Endothelial cell of umbilical vein (primary cell): ENCODE data around the gene CEP85. TPM values are rescaled to one million over a fixed set of nuclear protein-coding genes. Genes with fewer than 3 reads are reported as not detected.
A peak's percentile ranks its signal among the peaks of the same experiment; 100 is the strongest.
"Not testable (repeated sequence)": the region's sequence is repeated elsewhere in the genome, so short reads cannot be mapped to it uniquely, and the experiment has no call there.

Experiments
- BruUV-seq: library from RNA; stranded (reverse); fragments of 400-500 nt; replicated peaks from 2 replicates; lab custom pipeline; 2021; lab: Mats Ljungman, UMichigan
- CTCF ChIA-PET: fragments of 300-600, 350-600 bp; sonication (Branson Sonifier 250); formaldehyde crosslinking; loops from one replicate; lab custom pipeline; 2021; ENCODE audit warnings: antibody characterized with exemption, inconsistent platforms; lab: Charles Lee
- POLR2A ChIA-PET: fragments of 300-600, 350-600 bp; sonication (Branson Sonifier 250); formaldehyde crosslinking; loops from one replicate; lab custom pipeline; 2021; ENCODE audit warnings: antibody characterized with exemption, inconsistent platforms; lab: Charles Lee
- DNase-seq: peaks from one replicate; pipeline ENCODE4 v3.0.0-alpha.2; 2011; ENCODE audit warnings: low read depth, low spot score
- FAIRE-seq: peaks from 2 replicates; lab custom pipeline; 2011; peaks lifted over from hg19 to GRCh38; lab: Jason Lieb, UNC
- H2AFZ ChIP-seq: 2 replicates; pipeline ENCODE4 v1.6.0; 2012; ENCODE audit warnings: low read depth, low read length, control low read depth, inconsistent platforms
- H3K27ac ChIP-seq: 2 replicates; pipeline ENCODE4 v1.5.1; 2011; ENCODE audit warnings: low read depth, mild to moderate bottlenecking, control low read depth, low read length, moderate library complexity; ENCODE audit not compliant: insufficient read depth
- H3K27me3 ChIP-seq, 2 experiments: 2 replicates each; pipeline versions ENCODE4 v1.6.0 to v1.6.1; 2011; ENCODE audit warnings: low read length in 2 of 2, mixed read lengths in 1 of 2; ENCODE audit not compliant: control insufficient read depth in 2 of 2, insufficient read depth in 2 of 2
- H3K36me3 ChIP-seq, 2 experiments: 2 replicates in 1 of 2; 3 replicates in 1 of 2; pipeline ENCODE4 v1.5.1; 2011; ENCODE audit warnings: low read length in 2 of 2, mild to moderate bottlenecking in 1 of 2, moderate library complexity in 1 of 2; ENCODE audit not compliant: control insufficient read depth in 2 of 2, insufficient read depth in 2 of 2; ENCODE audit errors: extremely low read depth in 1 of 2
- H3K4me1 ChIP-seq: 3 replicates; pipeline ENCODE4 v1.5.1; 2011; ENCODE audit warnings: mild to moderate bottlenecking, low read length; ENCODE audit not compliant: control insufficient read depth, insufficient read depth; ENCODE audit errors: extremely low read depth
- H3K4me2 ChIP-seq: 2 replicates; pipeline ENCODE4 v1.6.1; 2011; ENCODE audit warnings: low read length, control low read depth, mixed read lengths; ENCODE audit not compliant: insufficient read depth
- H3K4me3 ChIP-seq, 3 experiments: fragments of 200-600 bp in 1 of 3; sonication (generic), shearing (Covaris generic) in 1 of 3; replicated peaks in 1 of 3; 2 replicates each; pipeline ENCODE4 v1.5.1; 2011 to 2016; ENCODE audit warnings: control low read depth in 3 of 3, low read length in 3 of 3, mild to moderate bottlenecking in 2 of 3, inconsistent platforms in 1 of 3, low read depth in 1 of 3, moderate library complexity in 1 of 3; ENCODE audit not compliant: insufficient read depth in 1 of 3
- H3K79me2 ChIP-seq: 2 replicates; pipeline ENCODE4 v1.6.0; 2012; ENCODE audit warnings: low read length, inconsistent platforms; ENCODE audit not compliant: control insufficient read depth, insufficient read depth
- H3K9ac ChIP-seq: replicated peaks from 2 replicates; pipeline ENCODE3; 2011; ENCODE audit warnings: low read length, control low read depth; ENCODE audit not compliant: insufficient read depth; ENCODE audit errors: extremely low read depth
- H3K9me1 ChIP-seq: replicated peaks from 3 replicates; pipeline ENCODE4 v1.6.0; 2011; ENCODE audit warnings: mild to moderate bottlenecking, low read length; ENCODE audit not compliant: control insufficient read depth, insufficient read depth; ENCODE audit errors: extremely low read depth
- H3K9me3 ChIP-seq: replicated peaks from 2 replicates; pipeline ENCODE4 v1.5.1; 2012; ENCODE audit warnings: low read length, inconsistent platforms; ENCODE audit not compliant: control insufficient read depth, insufficient read depth
- H4K20me1 ChIP-seq: replicated peaks from 2 replicates; pipeline ENCODE3; 2011; ENCODE audit warnings: mild to moderate bottlenecking, low read length; ENCODE audit not compliant: control insufficient read depth, insufficient read depth; ENCODE audit errors: extremely low read depth
- EZH2 ChIP-seq: IDR thresholded peaks from 2 replicates; pipeline ENCODE4 v1.6.1; 2012; ENCODE audit warnings: borderline replicate concordance, low read depth, mild to moderate bottlenecking, moderate library complexity, low read length, inconsistent platforms; ENCODE audit not compliant: severe bottlenecking
- FOS ChIP-seq: IDR thresholded peaks from 2 replicates; pipeline ENCODE4 v1.6.1; 2011; ENCODE audit warnings: mild to moderate bottlenecking, low read length, moderate library complexity, borderline replicate concordance; ENCODE audit not compliant: insufficient read depth
- GATA2 ChIP-seq: IDR thresholded peaks from 2 replicates; pipeline ENCODE4 v1.7.0; 2011; ENCODE audit warnings: low read depth, mild to moderate bottlenecking, moderate library complexity, mixed read lengths, low read length; ENCODE audit not compliant: insufficient read length, insufficient read depth
- MYC ChIP-seq: IDR thresholded peaks from one replicate; pipeline ENCODE4 v1.6.1; 2011; ENCODE audit warnings: mild to moderate bottlenecking, low read depth, low read length
- POLR2AphosphoS5 ChIP-seq: IDR thresholded peaks from 2 replicates; pipeline ENCODE4 v1.6.1; 2012; ENCODE audit warnings: low read depth, mild to moderate bottlenecking, control low read depth, low read length, moderate library complexity; ENCODE audit not compliant: insufficient read depth
- dilution Hi-C: fragments of 300-500 bp; cut with MboI; formaldehyde crosslinking; loops from one replicate; pipeline ENCODE4 v1.15.0; 2019; ENCODE audit warnings: low sequenced_read_pairs; ENCODE audit not compliant: extremely low pct_ligation_motif_present
- intact Hi-C: fragments of 100-400 bp; cut with micrococcal nuclease; formaldehyde crosslinking; loops from one replicate; pipeline ENCODE4 v1.10.0; 2022
- polyA plus RNA-seq, 4 experiments: library from polyadenylated mRNA; depleted of rRNA in 3 of 4; stranded (reverse) in 3 of 4; unstranded in 1 of 4; fragments of >200 nt; gene quantifications; 2 replicates each; pipeline versions ENCODE4 v1.2.1 to v1.2.3, GENCODE V29; 2011 to 2012; ENCODE audit warnings: missing spikeins in 1 of 4
- total RNA-seq: library from RNA; stranded (reverse); gene quantifications from 2 replicates; pipeline ENCODE4 v1.2.3, GENCODE V29; 2021
- TF ChIP-seq, protein P1 (sequence below), 2 donors: IDR thresholded peaks; 1 replicate in 1 of 2; 2 replicates in 1 of 2; pipeline ENCODE4 v1.5.1; 2011; ENCODE audit warnings: low read length in 2 of 2, mild to moderate bottlenecking in 2 of 2, moderate library complexity in 2 of 2, control low read depth in 1 of 2, inconsistent platforms in 1 of 2, low read depth in 1 of 2; ENCODE audit not compliant: insufficient read depth in 1 of 2; ENCODE audit errors: extremely low read depth in 1 of 2

Gene CEP85
- total and polyA plus RNA-seq, 2 donors (not counting 3 experiments of a cell fraction or from before 2014, with no cell fraction given): 15.2 to 17.8 TPM

- no peak overlapping the region for H3K9ac ChIP-seq
- intact Hi-C loops: no loop called here
- H3K79me2 ChIP-seq: no peaks in the 10 kb centered on the region
- no peaks in the 10 kb centered on the region for H3K9me1 ChIP-seq
- no peak overlapping the region for H3K27ac ChIP-seq
- no peaks in the 10 kb centered on the region for H4K20me1 ChIP-seq
- H3K9me3 ChIP-seq: no peaks in the 10 kb centered on the region
- CTCF ChIA-PET: interaction anchor here (1.0 to 2.8 kb wide), 7 partner anchors 11 to 162 kb away, joined by 3 to 17 read pairs (median 5); partner anchors contain the start of gene SH3BGRL3
- no peaks in the 10 kb centered on the region for H3K27me3 ChIP-seq
- H3K36me3 ChIP-seq: no peaks in the 10 kb centered on the region
- TF ChIP-seq, protein P1, sequence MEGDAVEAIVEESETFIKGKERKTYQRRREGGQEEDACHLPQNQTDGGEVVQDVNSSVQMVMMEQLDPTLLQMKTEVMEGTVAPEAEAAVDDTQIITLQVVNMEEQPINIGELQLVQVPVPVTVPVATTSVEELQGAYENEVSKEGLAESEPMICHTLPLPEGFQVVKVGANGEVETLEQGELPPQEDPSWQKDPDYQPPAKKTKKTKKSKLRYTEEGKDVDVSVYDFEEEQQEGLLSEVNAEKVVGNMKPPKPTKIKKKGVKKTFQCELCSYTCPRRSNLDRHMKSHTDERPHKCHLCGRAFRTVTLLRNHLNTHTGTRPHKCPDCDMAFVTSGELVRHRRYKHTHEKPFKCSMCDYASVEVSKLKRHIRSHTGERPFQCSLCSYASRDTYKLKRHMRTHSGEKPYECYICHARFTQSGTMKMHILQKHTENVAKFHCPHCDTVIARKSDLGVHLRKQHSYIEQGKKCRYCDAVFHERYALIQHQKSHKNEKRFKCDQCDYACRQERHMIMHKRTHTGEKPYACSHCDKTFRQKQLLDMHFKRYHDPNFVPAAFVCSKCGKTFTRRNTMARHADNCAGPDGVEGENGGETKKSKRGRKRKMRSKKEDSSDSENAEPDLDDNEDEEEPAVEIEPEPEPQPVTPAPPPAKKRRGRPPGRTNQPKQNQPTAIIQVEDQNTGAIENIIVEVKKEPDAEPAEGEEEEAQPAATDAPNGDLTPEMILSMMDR (IDR thresholded peaks at IDR 0.05; ENCODE audit: extremely low read depth in 1 of 2, insufficient read depth in 1 of 2, low read depth in 1 of 2, low read length in 2 of 2): no peak
- no peak for TF ChIP-seq EZH2
- TF ChIP-seq GATA2: no peak
- TF ChIP-seq MYC: no peak
- no peak for TF ChIP-seq FOS
- no peak for TF ChIP-seq POLR2AphosphoS5
- no peak overlapping the region for H3K4me3 ChIP-seq
- H2AFZ ChIP-seq: peak overlapping the region; percentile 73
- POLR2A ChIA-PET: interaction anchor here (1.3 kb wide), 1 partner anchor 28 kb away, joined by 3 read pairs; the partner anchor contains the start of gene SH3BGRL3
- H3K4me2 ChIP-seq: peak overlapping the region; percentile 75
- FAIRE-seq (no peak), DNase-seq (no peak)
- peaks cover 10% of the 10 kb centered on the region for H3K4me1 ChIP-seq
- no TSS peak for BruUV-seq
- dilution Hi-C loops: no loop called here
Observed at GRCh38 chr1:26307363-26307781, 73.4 kb downstream of the CEP85 start.

DNA sequence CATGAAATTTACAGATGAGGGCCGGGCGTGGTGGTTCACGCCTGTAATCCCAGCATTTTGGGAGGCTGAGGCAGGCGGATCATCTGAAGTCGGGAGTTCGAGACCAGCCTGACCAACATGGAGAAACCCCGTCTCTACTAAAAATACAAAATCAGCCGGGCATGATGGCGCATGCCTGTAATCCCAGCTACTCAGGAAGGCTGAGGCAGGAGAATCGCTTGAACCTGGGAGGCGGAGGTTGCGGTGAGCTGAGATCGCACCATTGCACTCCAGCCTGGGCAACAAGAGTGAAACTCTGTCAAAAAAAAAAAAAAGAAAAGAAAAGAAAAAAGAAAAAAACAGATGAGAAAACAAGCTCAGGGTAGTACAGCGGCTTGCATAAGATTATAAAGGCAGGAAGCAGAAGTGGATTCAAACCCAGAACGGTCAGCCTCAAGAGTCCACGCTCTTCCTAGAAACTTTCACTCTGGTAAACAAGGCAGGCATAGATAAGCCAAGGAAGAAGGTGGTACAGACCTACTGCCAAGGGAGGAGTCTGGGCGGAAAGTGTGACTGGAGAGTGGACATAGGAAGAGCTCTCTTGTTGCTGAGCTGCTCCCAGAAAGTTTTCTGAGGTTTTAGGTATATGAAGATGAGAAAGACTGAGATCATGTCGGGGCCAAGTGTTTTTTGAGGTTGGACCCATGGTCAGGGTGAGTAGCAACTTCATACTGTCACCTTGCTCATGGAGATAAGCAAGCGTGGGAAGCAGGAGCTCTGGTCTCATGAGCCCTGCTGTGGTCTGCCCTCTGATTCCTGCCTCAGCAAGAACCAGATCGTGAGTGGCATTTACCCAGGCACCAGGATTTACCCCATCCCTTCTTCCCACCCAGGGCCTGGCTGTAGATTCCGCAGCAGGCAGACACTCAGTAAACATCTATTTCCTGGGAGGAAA, 74.2 kb downstream of the CEP85 start:
- H3K79me2 ChIP-seq, H3K27ac ChIP-seq, H3K9me1 ChIP-seq, intact Hi-C loops, H2AFZ ChIP-seq, H3K4me3 ChIP-seq, H3K9me3 ChIP-seq, dilution Hi-C loops, FAIRE-seq, H4K20me1 ChIP-seq, H3K36me3 ChIP-seq, H3K27me3 ChIP-seq, BruUV-seq, DNase-seq, H3K4me2 ChIP-seq, H3K9ac ChIP-seq: not testable (repeated sequence)
- peaks cover 10% of the 10 kb centered on the region for H3K4me1 ChIP-seq
- ChIA-PET CTCF (interaction anchor here (0.6 to 2.8 kb wide), 11 partner anchors 10 to 162 kb away, joined by 3 to 17 read pairs (median 4); partner anchors contain the start of gene SH3BGRL3), POLR2A (interaction anchor here (1.3 kb wide), 1 partner anchor 29 kb away, joined by 3 read pairs; the partner anchor contains the start of gene SH3BGRL3)
